Parathyroid adenoma (tissue), 2 donors: ENCODE measurements around the gene PIP5K1C.

Experiments
- H2AFZ ChIP-seq: fragments of 300-600 bp; sonication (generic); one replicate; pipeline ENCODE4 v1.7.0; 2017; ENCODE audit warnings: antibody characterized with exemption, mild to moderate bottlenecking
- H3K27ac ChIP-seq: fragments of 300-600 bp; sonication (generic); one replicate; pipeline ENCODE4 v1.7.0; 2017
- H3K27me3 ChIP-seq: fragments of 300-600 bp; sonication (generic); one replicate; pipeline ENCODE4 v1.7.0; 2017; ENCODE audit warnings: low read length; ENCODE audit not compliant: control insufficient read depth, insufficient read depth
- H3K36me3 ChIP-seq: fragments of 300-600 bp; sonication (generic); one replicate; pipeline ENCODE4 v1.7.0; 2017; ENCODE audit warnings: low read length; ENCODE audit not compliant: control insufficient read depth, insufficient read depth
- H3K4me1 ChIP-seq: fragments of 300-600 bp; sonication (generic); one replicate; pipeline ENCODE4 v1.7.0; 2017; ENCODE audit warnings: control low read depth
- H3K4me2 ChIP-seq: fragments of 300-600 bp; sonication (generic); one replicate; pipeline ENCODE4 v1.7.0; 2017; ENCODE audit warnings: low read length
- H3K4me3 ChIP-seq: fragments of 300-600 bp; sonication (generic); one replicate; pipeline ENCODE4 v1.7.0; 2017; ENCODE audit warnings: low read depth, low read length
- H3K79me2 ChIP-seq: fragments of 300-600 bp; sonication (generic); one replicate; pipeline ENCODE4 v1.7.0; 2017; ENCODE audit warnings: control low read depth
- H3K9ac ChIP-seq: fragments of 300-600 bp; sonication (generic); one replicate; pipeline ENCODE4 v1.7.0; 2017; ENCODE audit warnings: mild to moderate bottlenecking
- H3K9me3 ChIP-seq: fragments of 300-600 bp; sonication (generic); one replicate; pipeline ENCODE4 v1.7.0; 2017; ENCODE audit warnings: low read length; ENCODE audit not compliant: control insufficient read depth
- TF ChIP-seq, protein P1 (sequence below): fragments of 300-600 bp; sonication (generic); IDR thresholded peaks from one replicate; pipeline ENCODE4 v1.7.0; 2017; ENCODE audit warnings: antibody characterized with exemption, mild to moderate bottlenecking
- donor health status: primary hyperparathyroidism.

Gene PIP5K1C

DNA sequence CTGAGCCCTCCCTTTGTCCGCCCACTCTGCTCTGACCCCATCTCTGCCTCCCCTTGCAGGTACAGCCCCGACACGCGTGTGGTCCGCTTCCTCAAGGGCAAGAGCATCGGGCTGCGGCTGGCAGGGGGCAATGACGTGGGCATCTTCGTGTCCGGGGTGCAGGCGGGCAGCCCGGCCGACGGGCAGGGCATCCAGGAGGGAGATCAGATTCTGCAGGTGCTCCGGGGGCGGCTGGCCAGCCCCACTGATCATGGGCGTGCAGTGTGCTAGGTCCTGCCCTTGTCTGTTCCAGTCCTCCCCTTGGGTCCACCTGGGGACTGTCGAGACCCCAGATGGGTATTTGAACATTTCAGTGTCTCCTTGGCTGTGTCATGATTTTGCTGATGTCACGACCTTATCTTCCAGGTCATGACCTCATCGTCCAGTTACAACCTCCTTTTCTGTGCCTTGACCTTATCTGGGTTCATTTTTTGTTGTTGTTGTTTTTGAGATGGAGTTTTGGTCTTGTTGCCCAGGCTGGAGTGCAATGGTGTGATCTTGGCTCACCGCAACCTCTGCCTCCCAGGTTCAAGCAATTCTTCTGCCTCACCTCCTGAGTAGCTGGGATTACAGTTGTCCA lies 35.9 kb upstream of the PIP5K1C start:
- H3K9ac ChIP-seq: no peak overlapping the region

DNA sequence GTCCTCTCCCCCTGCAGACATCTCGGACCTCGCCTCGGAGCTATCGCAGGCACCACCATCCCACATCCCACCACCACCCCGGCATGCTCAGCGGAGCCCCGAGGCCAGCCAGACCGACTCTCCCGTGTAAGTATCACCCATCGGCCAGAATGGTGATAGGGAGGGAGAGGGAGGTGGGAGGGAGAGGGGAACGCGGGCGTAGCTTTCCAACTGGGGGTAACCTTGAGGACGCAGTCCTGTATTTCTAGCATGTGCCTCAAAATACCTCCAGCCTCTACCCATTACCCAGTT lies 34.0 kb upstream of the PIP5K1C start:
- TF ChIP-seq, protein P1, sequence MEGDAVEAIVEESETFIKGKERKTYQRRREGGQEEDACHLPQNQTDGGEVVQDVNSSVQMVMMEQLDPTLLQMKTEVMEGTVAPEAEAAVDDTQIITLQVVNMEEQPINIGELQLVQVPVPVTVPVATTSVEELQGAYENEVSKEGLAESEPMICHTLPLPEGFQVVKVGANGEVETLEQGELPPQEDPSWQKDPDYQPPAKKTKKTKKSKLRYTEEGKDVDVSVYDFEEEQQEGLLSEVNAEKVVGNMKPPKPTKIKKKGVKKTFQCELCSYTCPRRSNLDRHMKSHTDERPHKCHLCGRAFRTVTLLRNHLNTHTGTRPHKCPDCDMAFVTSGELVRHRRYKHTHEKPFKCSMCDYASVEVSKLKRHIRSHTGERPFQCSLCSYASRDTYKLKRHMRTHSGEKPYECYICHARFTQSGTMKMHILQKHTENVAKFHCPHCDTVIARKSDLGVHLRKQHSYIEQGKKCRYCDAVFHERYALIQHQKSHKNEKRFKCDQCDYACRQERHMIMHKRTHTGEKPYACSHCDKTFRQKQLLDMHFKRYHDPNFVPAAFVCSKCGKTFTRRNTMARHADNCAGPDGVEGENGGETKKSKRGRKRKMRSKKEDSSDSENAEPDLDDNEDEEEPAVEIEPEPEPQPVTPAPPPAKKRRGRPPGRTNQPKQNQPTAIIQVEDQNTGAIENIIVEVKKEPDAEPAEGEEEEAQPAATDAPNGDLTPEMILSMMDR: no peak
- Histone ChIP-seq H3K9ac (no peak overlapping the region), H3K36me3 (no peaks in the 10 kb centered on the region), H3K4me2 (no peak overlapping the region), H3K79me2 (no peaks in the 10 kb centered on the region), H3K27ac (no peak overlapping the region), H3K27me3 (no peaks in the 10 kb centered on the region), H3K4me3 (no peak overlapping the region), H3K9me3 (no peaks in the 10 kb centered on the region), H2AFZ (no peak overlapping the region), H3K4me1 (no peaks in the 10 kb centered on the region)

More for the DNA sequence above, 35.9 kb upstream of the PIP5K1C start:
- H3K4me3 ChIP-seq: no peak overlapping the region
- H3K27ac ChIP-seq: no peak overlapping the region
- H2AFZ ChIP-seq: no peak overlapping the region
- no peaks in the 10 kb centered on the region for H3K36me3 ChIP-seq
- no peaks in the 10 kb centered on the region for H3K27me3 ChIP-seq
- TF ChIP-seq, protein P1: no peak
- no peaks in the 10 kb centered on the region for H3K4me1 ChIP-seq
- no peaks in the 10 kb centered on the region for H3K9me3 ChIP-seq
- H3K79me2 ChIP-seq: no peaks in the 10 kb centered on the region
- no peak overlapping the region for H3K4me2 ChIP-seq

DNA sequence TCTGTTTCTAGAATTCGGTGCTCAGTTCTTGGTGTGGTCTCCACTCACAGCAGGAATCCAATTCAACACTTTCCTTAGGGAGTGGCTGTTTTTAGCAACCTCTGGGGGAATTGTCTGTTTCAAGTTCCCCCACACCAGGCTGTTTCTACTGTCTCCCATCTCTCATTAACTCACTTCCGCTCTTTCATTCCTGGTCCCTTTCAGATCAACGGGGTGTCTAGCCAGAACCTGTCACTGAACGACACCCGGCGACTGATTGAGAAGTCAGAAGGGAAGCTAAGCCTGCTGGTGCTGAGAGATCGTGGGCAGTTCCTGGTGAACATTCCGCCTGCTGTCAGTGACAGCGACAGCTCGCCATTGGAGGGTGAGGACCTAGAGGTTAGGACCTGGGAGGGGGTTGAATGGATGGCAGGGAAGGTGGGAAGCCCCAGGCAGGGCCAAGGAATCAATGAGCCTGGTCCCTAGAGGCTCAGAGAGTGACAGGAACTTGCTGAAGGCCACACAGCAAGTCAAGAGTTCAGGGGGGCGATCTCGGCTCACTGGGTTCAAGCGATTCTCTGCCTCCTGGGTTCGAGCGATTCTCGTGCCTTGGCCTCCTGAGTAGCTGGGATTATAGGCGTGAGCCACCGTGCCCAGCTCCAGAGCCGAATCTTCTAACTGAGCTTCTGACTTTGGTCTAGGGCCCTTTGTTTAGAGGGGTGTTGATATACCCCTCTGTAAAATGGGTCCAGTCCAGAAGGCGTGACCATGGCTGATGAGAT lies 33.5 kb upstream of the PIP5K1C start:
- Histone ChIP-seq H3K4me1 (no peaks in the 10 kb centered on the region), H3K36me3 (no peaks in the 10 kb centered on the region)

DNA sequence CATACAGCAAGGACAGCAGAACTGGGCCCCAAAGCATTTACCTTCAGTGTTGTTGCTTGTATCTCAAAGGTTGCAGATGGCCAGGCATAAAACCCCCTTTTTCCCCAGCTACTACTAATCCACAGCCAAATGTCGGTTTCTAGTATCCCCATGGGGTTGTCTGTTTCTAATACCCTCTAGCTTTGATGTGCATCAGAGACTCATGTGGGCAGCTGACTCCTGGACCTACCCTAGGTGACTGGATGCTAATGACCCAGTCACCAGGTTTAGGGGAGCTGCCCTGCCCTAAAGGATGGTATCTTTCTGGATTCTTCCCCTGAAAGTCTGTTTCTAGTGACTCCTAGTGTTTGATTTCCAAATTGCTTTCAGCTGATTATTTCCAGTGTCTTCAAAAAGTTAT lies 31.8 kb upstream of the PIP5K1C start:
- Histone ChIP-seq H3K4me2 (no peak overlapping the region), H3K79me2 (no peaks in the 10 kb centered on the region), H3K9ac (no peak overlapping the region), H2AFZ (no peak overlapping the region), H3K4me1 (no peaks in the 10 kb centered on the region), H3K4me3 (no peak overlapping the region), H3K9me3 (no peaks in the 10 kb centered on the region), H3K27ac (no peak overlapping the region), H3K36me3 (no peaks in the 10 kb centered on the region), H3K27me3 (no peaks in the 10 kb centered on the region)
- TF ChIP-seq, protein P1: no peak

More for the DNA sequence above, 33.5 kb upstream of the PIP5K1C start:
- no peak overlapping the region for H3K4me2 ChIP-seq
- TF ChIP-seq, protein P1: no peak
- H3K27me3 ChIP-seq: no peaks in the 10 kb centered on the region
- no peak overlapping the region for H3K4me3 ChIP-seq
- no peaks in the 10 kb centered on the region for H3K79me2 ChIP-seq
- H2AFZ ChIP-seq: no peak overlapping the region
- H3K9ac ChIP-seq: no peak overlapping the region
- H3K27ac ChIP-seq: no peak overlapping the region
- no peaks in the 10 kb centered on the region for H3K9me3 ChIP-seq
